IMR-90 (cell line): ENCODE data around the gene SH3RF3. TPM values are rescaled to one million over a fixed set of nuclear protein-coding genes. Genes with fewer than 3 reads are reported as not detected.

ENCODE experiments used
- ATAC-seq: fragments of 200-7000 bp; cut with Tn5 transposase; 2 replicates; pipeline ENCODE4 v1.9.1; 2020; ENCODE audit warnings: low read depth, mild to moderate bottlenecking, moderate library complexity
- BruUV-seq: library from RNA; stranded (reverse); fragments of 400-500 nt; replicated peaks from 2 replicates; lab custom pipeline; 2021; lab: Mats Ljungman, UMichigan
- CTCF ChIA-PET: fragments of 300-600 bp; formaldehyde crosslinking; extraction: SDS; loops from one replicate; lab custom pipeline; 2021; ENCODE audit warnings: antibody characterized with exemption; lab: Yijun Ruan, JAX
- POLR2A ChIA-PET: fragments of 300-600 bp; sonication (Branson Sonifier 250); formaldehyde crosslinking; loops from one replicate; lab custom pipeline; 2022; ENCODE audit warnings: antibody characterized with exemption; ENCODE audit not compliant: unreplicated experiment; lab: Charles Lee
- DNase-seq: peaks from one replicate; pipeline ENCODE4 v3.0.0; 2013
- H2AFZ ChIP-seq: replicated peaks from 2 replicates; pipeline ENCODE3; 2013; ENCODE audit warnings: low read length, mild to moderate bottlenecking; ENCODE audit not compliant: poor library complexity
- H2AK5ac ChIP-seq: 2 replicates; pipeline ENCODE4 v1.6.1; 2013; ENCODE audit warnings: low read depth, low read length, inconsistent platforms
- H2AK9ac ChIP-seq: replicated peaks from 2 replicates; pipeline ENCODE3; 2013; ENCODE audit warnings: mild to moderate bottlenecking, low read depth, low read length, moderate library complexity; ENCODE audit not compliant: poor library complexity
- H2BK120ac ChIP-seq: 2 replicates; pipeline ENCODE4 v1.6.1; 2013; ENCODE audit warnings: low read depth, low read length, inconsistent platforms
- H2BK15ac ChIP-seq: 3 replicates; pipeline ENCODE4 v1.6.1; 2013; ENCODE audit warnings: low read depth, low read length, inconsistent platforms
- H2BK20ac ChIP-seq: 2 replicates; pipeline ENCODE4 v1.6.1; 2013; ENCODE audit warnings: low read depth, mild to moderate bottlenecking, inconsistent platforms, low read length, moderate library complexity
- H2BK5ac ChIP-seq: 2 replicates; pipeline ENCODE4 v1.6.1; 2013; ENCODE audit warnings: mild to moderate bottlenecking, low read depth, low read length, inconsistent platforms; ENCODE audit not compliant: poor library complexity, severe bottlenecking
- H3K14ac ChIP-seq: replicated peaks from 2 replicates; pipeline ENCODE4 v1.6.1; 2013; ENCODE audit warnings: low read depth, low read length, inconsistent platforms
- H3K18ac ChIP-seq: 2 replicates; pipeline ENCODE4 v1.6.1; 2013; ENCODE audit warnings: low read depth, low read length, control low read depth
- H3K23ac ChIP-seq: 2 replicates; pipeline ENCODE4 v1.6.1; 2013; ENCODE audit warnings: low read depth, low read length, inconsistent platforms
- H3K27ac ChIP-seq: 2 replicates; pipeline ENCODE4 v1.5.1; 2013; ENCODE audit warnings: mild to moderate bottlenecking, control low read depth, low read length; ENCODE audit not compliant: insufficient read depth
- H3K27me3 ChIP-seq: 2 replicates; pipeline ENCODE4 v1.6.1; 2013; ENCODE audit warnings: low read length; ENCODE audit not compliant: control insufficient read depth, insufficient read depth
- H3K36me3 ChIP-seq: 2 replicates; pipeline ENCODE4 v1.6.1; 2013; ENCODE audit warnings: low read length, mixed read lengths; ENCODE audit not compliant: control insufficient read depth, insufficient read depth
- H3K4ac ChIP-seq: 2 replicates; pipeline ENCODE4 v1.6.1; 2013; ENCODE audit warnings: low read depth, low read length, inconsistent platforms
- H3K4me1 ChIP-seq: 2 replicates; pipeline ENCODE4 v1.6.1; 2013; ENCODE audit warnings: low read length, mixed read lengths; ENCODE audit not compliant: control insufficient read depth, insufficient read depth
- H3K4me2 ChIP-seq: 2 replicates; pipeline ENCODE4 v1.6.1; 2013; ENCODE audit warnings: low read depth, mild to moderate bottlenecking, control low read depth, low read length, moderate library complexity
- H3K4me3 ChIP-seq: 2 replicates; pipeline ENCODE4 v1.5.1; 2013; ENCODE audit warnings: low read depth, mild to moderate bottlenecking, control low read depth, low read length, moderate library complexity; ENCODE audit not compliant: insufficient read depth
- H3K56ac ChIP-seq: 2 replicates; pipeline ENCODE4 v1.6.1; 2013; ENCODE audit warnings: low read length, inconsistent platforms; ENCODE audit not compliant: insufficient read depth; ENCODE audit errors: extremely low read depth
- H3K79me1 ChIP-seq, 2 experiments: 2 replicates each; pipeline ENCODE4 v1.6.1; 2013; ENCODE audit warnings: low read length in 2 of 2, inconsistent platforms in 1 of 2, low read depth in 1 of 2
- H3K9ac ChIP-seq: 2 replicates; pipeline ENCODE4 v1.6.1; 2013; ENCODE audit warnings: low read depth, low read length, control low read depth
- H3K9me1 ChIP-seq: 2 replicates; pipeline ENCODE4 v1.6.1; 2013; ENCODE audit warnings: low read length, inconsistent platforms; ENCODE audit not compliant: insufficient read depth
- H3K9me3 ChIP-seq: 2 replicates; pipeline ENCODE4 v1.6.1; 2013; ENCODE audit warnings: low read length; ENCODE audit not compliant: control insufficient read depth, insufficient read depth
- H4K20me1 ChIP-seq: 2 replicates; pipeline ENCODE4 v1.6.1; 2013; ENCODE audit warnings: low read length, inconsistent platforms; ENCODE audit not compliant: insufficient read depth
- H4K5ac ChIP-seq: 2 replicates; pipeline ENCODE4 v1.6.1; 2013; ENCODE audit warnings: mild to moderate bottlenecking, low read depth, low read length, control low read depth
- H4K8ac ChIP-seq, 2 experiments: 2 replicates each; pipeline ENCODE4 v1.6.1; 2013; ENCODE audit warnings: low read depth in 2 of 2, low read length in 2 of 2, control low read depth in 1 of 2, inconsistent platforms in 1 of 2
- H4K91ac ChIP-seq: 2 replicates; pipeline ENCODE4 v1.6.1; 2013; ENCODE audit warnings: low read depth, low read length, inconsistent platforms; ENCODE audit not compliant: insufficient read depth
- CEBPB ChIP-seq: IDR thresholded peaks from 2 replicates; pipeline ENCODE4 v1.6.1; 2012; ENCODE audit warnings: low read depth, low read length, improper control_type of control experiment
- CHD1 ChIP-seq: IDR thresholded peaks from 2 replicates; pipeline ENCODE4 v1.6.1; 2012; ENCODE audit warnings: low read depth, low read length, improper control_type of control experiment
- ELK1 ChIP-seq: fragments of 150-350 bp; IDR thresholded peaks from 2 replicates; pipeline ENCODE4 v1.6.1; 2016; ENCODE audit warnings: low read depth, mild to moderate bottlenecking, low read length, moderate library complexity, borderline replicate concordance
- FOS ChIP-seq: fragments of 150-350 bp; IDR thresholded peaks from 2 replicates; pipeline ENCODE4 v1.6.1; 2016; ENCODE audit warnings: low read depth, low read length
- MAZ ChIP-seq: IDR thresholded peaks from 2 replicates; pipeline ENCODE4 v1.6.1; 2012; ENCODE audit warnings: low read depth, mild to moderate bottlenecking, low read length, improper control_type of control experiment, moderate library complexity, borderline replicate concordance
- POLR2A ChIP-seq: IDR thresholded peaks from 2 replicates; pipeline ENCODE4 v1.6.1; 2012; ENCODE audit warnings: mild to moderate bottlenecking, low read depth, low read length
- RCOR1 ChIP-seq: IDR thresholded peaks from 2 replicates; pipeline ENCODE4 v1.6.1; 2012; ENCODE audit warnings: mild to moderate bottlenecking, low read length, improper control_type of control experiment; ENCODE audit not compliant: insufficient replicate concordance
- RFX5 ChIP-seq: IDR thresholded peaks from 2 replicates; pipeline ENCODE4 v1.8.0; 2012; ENCODE audit warnings: low read depth, mild to moderate bottlenecking, low read length, moderate library complexity
- SMC3 ChIP-seq: fragments of 150-350 bp; IDR thresholded peaks from 2 replicates; pipeline ENCODE4 v1.6.1; 2016; ENCODE audit warnings: low read depth, mild to moderate bottlenecking, antibody characterized with exemption, low read length, moderate library complexity
- USF2 ChIP-seq: fragments of 150-350 bp; IDR thresholded peaks from 2 replicates; pipeline ENCODE4 v1.6.1; 2017; ENCODE audit warnings: mild to moderate bottlenecking, antibody characterized with exemption, low read length, low read depth
- WGBS, 2 experiments: methylation state at CpG; one replicate each; pipeline versions ENCODE4 v1.1.5 to v1.1.7; 2013; ENCODE audit warnings: missing lambda C conversion rate in 2 of 2; ENCODE audit not compliant: insufficient read length in 1 of 2; ENCODE audit errors: extremely low coverage in 2 of 2; 5-methylcytosine and 5-hydroxymethylcytosine counted together
- dilution Hi-C: fragments of 300-500 bp; cut with HindIII; formaldehyde crosslinking; loops from one replicate; pipeline ENCODE4 v1.14.3; 2018; ENCODE audit warnings: low sequenced_read_pairs; ENCODE audit not compliant: unreplicated experiment
- in situ Hi-C: fragments of 300-500 bp; cut with MboI; formaldehyde crosslinking; loops from 3 replicates; pipeline ENCODE4 v1.14.3; 2019; ENCODE audit warnings: low sequenced_read_pairs, inconsistent platforms, mixed read lengths
- intact Hi-C: fragments of 100-400 bp; cut with micrococcal nuclease; formaldehyde crosslinking; loops from 2 replicates; pipeline ENCODE4 v1.10.0; 2022
- polyA plus RNA-seq, 3 experiments: library from polyadenylated mRNA; depleted of rRNA; stranded (reverse); fragments of >200 nt; gene quantifications; 2 replicates each; pipeline ENCODE4 v1.2.3, GENCODE V29; 2012; ENCODE audit warnings: low replicate concordance in 1 of 3
- total RNA-seq: library from RNA; depleted of rRNA; stranded (reverse); fragments of >200 nt; gene quantifications from 2 replicates; pipeline ENCODE4 v1.2.3, GENCODE V29; 2012

The SH3RF3 gene
- total and polyA plus RNA-seq, 2 of the 4 experiments (the other 2 are of a cell fraction) = 3.4 to 5.3 TPM

GRCh38 chr2:109549016-109549590, 420.1 kb downstream of the SH3RF3 start:
- no peak overlapping the region for H2BK5ac ChIP-seq
- DNase-seq = no peak
- no peaks in the 10 kb centered on the region for H3K4me1 ChIP-seq
- H3K36me3 ChIP-seq = peaks cover 14% of the 10 kb centered on the region
- ChIA-PET CTCF (interaction anchor here (0.6 to 2.7 kb wide), 2 partner anchors 7 to 187 kb away, joined by 3 to 11 read pairs; no protein-coding TSS in a partner anchor), POLR2A (no interaction called here)
- BruUV-seq = no TSS peak
- H3K14ac ChIP-seq = no peak overlapping the region
- peaks cover 0 to 5% of the 10 kb centered on the region in 2 experiments; a peak in 3 of 4 replicates for H3K79me1 ChIP-seq
- H2BK15ac ChIP-seq = no peak overlapping the region
- no peak overlapping the region for H2BK120ac ChIP-seq
- no peak overlapping the region for H2AK9ac ChIP-seq
- no CpG with 5 or more reads among the region's 4 CpGs for WGBS, 2 experiments
- no peaks in the 10 kb centered on the region for H3K27me3 ChIP-seq
- no peaks in the 10 kb centered on the region; the same call in 1 of the 2 replicates for H4K20me1 ChIP-seq
- no peak overlapping the region for H3K23ac ChIP-seq
- in situ Hi-C loops (no loop called here), dilution Hi-C loops (no loop called here), intact Hi-C loops (no loop called here)
- no peak overlapping the region for H2BK20ac ChIP-seq
- ATAC-seq = no peak
- no peak for TF ChIP-seq SMC3
- TF ChIP-seq RCOR1 = no peak
- no peak for TF ChIP-seq MAZ
- no peak for TF ChIP-seq CEBPB
- no peak for TF ChIP-seq USF2
- no peak for TF ChIP-seq FOS
- TF ChIP-seq ELK1 = no peak
- TF ChIP-seq RFX5 = no peak
- no peak for TF ChIP-seq POLR2A
- no peak for TF ChIP-seq CHD1
- H4K8ac ChIP-seq = no peak overlapping the region
- H3K9me1 ChIP-seq = no peaks in the 10 kb centered on the region; the same call in 1 of the 2 replicates
- no peak overlapping the region for H3K4me3 ChIP-seq
- H3K4me2 ChIP-seq = no peak overlapping the region
- H3K4ac ChIP-seq = no peak overlapping the region
- H4K91ac ChIP-seq = no peak overlapping the region
- H2AFZ ChIP-seq = no peak overlapping the region
- no peak overlapping the region for H3K18ac ChIP-seq
- no peak overlapping the region for H3K9ac ChIP-seq
- H2AK5ac ChIP-seq = no peak overlapping the region
- no peak overlapping the region for H3K56ac ChIP-seq
- H3K9me3 ChIP-seq = no peaks in the 10 kb centered on the region
- no peak overlapping the region for H4K5ac ChIP-seq
- H3K27ac ChIP-seq = no peak overlapping the region
